Measurements from ENCODE around the gene NF2.
A peak's percentile ranks its signal among the peaks of the same experiment; 100 is the strongest.

NF2 gene

GRCh38 chr22:29697853-29698598 is 94.6 kb downstream of the NF2 start:
- H3K4me3 ChIP-seq (ENCODE audit: low read depth, low read length), result no peak overlapping the region
- DNase-seq, result no peak
- H3K9me3 ChIP-seq (ENCODE audit: severe bottlenecking), result no peaks in the 10 kb centered on the region
- TF ChIP-seq, protein P1, sequence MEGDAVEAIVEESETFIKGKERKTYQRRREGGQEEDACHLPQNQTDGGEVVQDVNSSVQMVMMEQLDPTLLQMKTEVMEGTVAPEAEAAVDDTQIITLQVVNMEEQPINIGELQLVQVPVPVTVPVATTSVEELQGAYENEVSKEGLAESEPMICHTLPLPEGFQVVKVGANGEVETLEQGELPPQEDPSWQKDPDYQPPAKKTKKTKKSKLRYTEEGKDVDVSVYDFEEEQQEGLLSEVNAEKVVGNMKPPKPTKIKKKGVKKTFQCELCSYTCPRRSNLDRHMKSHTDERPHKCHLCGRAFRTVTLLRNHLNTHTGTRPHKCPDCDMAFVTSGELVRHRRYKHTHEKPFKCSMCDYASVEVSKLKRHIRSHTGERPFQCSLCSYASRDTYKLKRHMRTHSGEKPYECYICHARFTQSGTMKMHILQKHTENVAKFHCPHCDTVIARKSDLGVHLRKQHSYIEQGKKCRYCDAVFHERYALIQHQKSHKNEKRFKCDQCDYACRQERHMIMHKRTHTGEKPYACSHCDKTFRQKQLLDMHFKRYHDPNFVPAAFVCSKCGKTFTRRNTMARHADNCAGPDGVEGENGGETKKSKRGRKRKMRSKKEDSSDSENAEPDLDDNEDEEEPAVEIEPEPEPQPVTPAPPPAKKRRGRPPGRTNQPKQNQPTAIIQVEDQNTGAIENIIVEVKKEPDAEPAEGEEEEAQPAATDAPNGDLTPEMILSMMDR (IDR thresholded peaks at IDR 0.05; ENCODE audit: low read depth, low read length), result no peak
- peaks cover 16% of the 10 kb centered on the region for H3K36me3 ChIP-seq
- no peak overlapping the region for H3K27ac ChIP-seq
- H3K27me3 ChIP-seq (ENCODE audit: insufficient read depth, low read depth, severe bottlenecking), result no peaks in the 10 kb centered on the region

DNA sequence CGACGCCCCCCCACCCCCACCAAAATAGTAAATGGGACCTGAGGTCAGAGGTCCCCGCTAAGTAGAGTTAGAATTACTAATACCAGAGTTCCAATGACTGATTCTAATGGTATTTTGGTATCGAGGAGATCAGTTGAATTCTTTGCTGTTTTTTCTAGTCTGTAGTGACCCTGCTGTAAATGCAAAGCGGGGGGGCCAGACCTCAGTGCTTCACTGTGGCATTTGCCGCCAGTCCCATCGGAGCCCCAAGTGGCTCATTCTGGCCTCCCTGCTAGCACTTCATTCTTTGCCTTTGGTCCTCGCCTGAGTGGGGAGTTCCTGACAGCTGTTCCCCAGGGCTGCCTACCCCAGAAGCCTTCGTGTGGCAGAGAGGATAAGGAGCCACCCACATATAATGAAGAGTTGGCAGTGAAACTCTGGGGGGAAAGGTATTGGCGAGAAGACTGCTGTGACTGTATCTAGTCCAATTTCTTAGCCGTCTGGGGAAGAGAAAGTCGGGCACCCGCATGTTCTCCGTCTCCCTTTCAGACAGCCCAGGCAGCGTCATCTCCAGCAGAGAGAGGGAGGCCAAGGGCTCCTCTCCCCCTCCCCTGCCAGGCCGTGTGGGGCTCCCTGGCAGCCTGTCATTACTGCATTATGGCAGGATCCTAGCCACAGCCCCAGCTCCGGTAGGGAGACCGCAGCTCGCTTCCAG is 96.9 kb downstream of the NF2 start:
- TF ChIP-seq, protein P1 (IDR thresholded peaks at IDR 0.05; ENCODE audit: low read depth, low read length), result no peak
- Histone ChIP-seq H3K27ac (no peak overlapping the region), H3K27me3 (ENCODE audit: insufficient read depth, low read depth, severe bottlenecking) (no peaks in the 10 kb centered on the region), H3K36me3 (peaks cover 2% of the 10 kb centered on the region; the same call in 1 of the 2 replicates), H3K4me3 (ENCODE audit: low read depth, low read length) (no peak overlapping the region), H3K9me3 (ENCODE audit: severe bottlenecking) (no peaks in the 10 kb centered on the region)
- no peak for DNase-seq

- H3K4me3 ChIP-seq (ENCODE audit: low read depth, low read length), result no peak overlapping the region
- no peaks in the 10 kb centered on the region for H3K9me3 ChIP-seq (ENCODE audit: severe bottlenecking)
- no peaks in the 10 kb centered on the region for H3K36me3 ChIP-seq
- DNase-seq, result no peak
- no peak overlapping the region for H3K27ac ChIP-seq
- TF ChIP-seq, protein P1 (IDR thresholded peaks at IDR 0.05; ENCODE audit: low read depth, low read length), result no peak
- H3K27me3 ChIP-seq (ENCODE audit: insufficient read depth, low read depth, severe bottlenecking), result no peaks in the 10 kb centered on the region
These were observed 97.4 kb downstream of the NF2 start for GRCh38 chr22:29700900-29701154.

- Histone ChIP-seq H3K27ac (peak overlapping the region; percentile 61), H3K27me3 (ENCODE audit: insufficient read depth, low read depth, severe bottlenecking) (no peaks in the 10 kb centered on the region), H3K36me3 (no peaks in the 10 kb centered on the region), H3K9me3 (ENCODE audit: severe bottlenecking) (no peaks in the 10 kb centered on the region), H3K4me3 (ENCODE audit: low read depth, low read length) (no peak overlapping the region)
- peak; percentile 65 for DNase-seq
- TF ChIP-seq, protein P1 (IDR thresholded peaks at IDR 0.05; ENCODE audit: low read depth, low read length), result peak; percentile 65
These were observed 97.9 kb downstream of the NF2 start for GRCh38 chr22:29701155-29701999.

GRCh38 chr22:29702000-29702930 is 98.8 kb downstream of the NF2 start:
- Histone ChIP-seq H3K36me3 (no peaks in the 10 kb centered on the region), H3K4me3 (ENCODE audit: low read depth, low read length) (no peak overlapping the region), H3K27ac (peak overlapping the region; percentile 61), H3K9me3 (ENCODE audit: severe bottlenecking) (no peaks in the 10 kb centered on the region), H3K27me3 (ENCODE audit: insufficient read depth, low read depth, severe bottlenecking) (no peaks in the 10 kb centered on the region)
- peak; percentile 94 for DNase-seq
- TF ChIP-seq, protein P1 (IDR thresholded peaks at IDR 0.05; ENCODE audit: low read depth, low read length), result peak; percentile 55

Measured in WERI-Rb-1 (cell line).